ENCODE results near the gene HMGB1.

The HMGB1 gene

DNA sequence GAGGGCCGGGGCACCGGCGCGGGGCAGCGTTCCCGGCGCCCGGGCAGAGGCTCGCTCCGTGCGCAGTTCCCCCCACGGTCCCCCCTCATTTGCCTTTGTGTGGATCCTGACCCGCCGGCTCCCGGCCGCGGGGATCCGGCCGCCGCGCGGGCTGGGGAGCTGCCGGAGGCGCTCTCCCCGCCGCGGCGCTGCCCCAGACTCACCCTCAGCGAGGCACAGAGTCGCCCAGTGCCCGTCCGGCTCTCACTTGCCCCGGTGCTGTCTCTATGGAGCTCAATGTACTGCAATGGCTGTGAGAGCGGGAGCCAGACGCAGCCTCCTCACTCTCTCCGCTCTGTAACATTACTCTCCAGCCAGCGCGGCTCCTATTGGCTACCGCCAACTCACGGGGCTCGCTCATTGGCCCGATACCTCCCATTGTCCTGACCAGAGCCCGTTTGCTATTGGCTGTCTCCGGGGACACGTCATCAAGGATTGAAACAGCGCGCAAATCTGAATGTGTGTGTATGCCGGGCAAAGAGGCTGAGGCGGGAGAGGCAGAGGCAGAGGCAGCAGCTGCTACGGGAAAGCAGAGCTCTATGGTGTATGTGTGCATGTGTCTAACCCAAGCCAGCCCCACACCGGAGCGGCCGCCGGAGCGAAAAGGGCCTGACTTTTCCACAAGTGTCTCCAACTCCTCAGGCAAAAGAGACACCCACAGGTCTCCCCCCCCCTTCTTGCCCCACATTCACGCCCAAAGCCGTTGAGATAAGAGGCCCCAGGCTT lies at the start of gene HMGB1:
Gene HMGB1, minus strand, starts transcription at position 344 of the 765 bp plus-strand sequence. CDS start 2,256 bp downstream, outside the sequence.
- no peak for TF ChIP-seq ZFP30 (CRISPR knock-in tag; IDR thresholded peaks at IDR 0.05)
- no peak for TF ChIP-seq TCF4 (CRISPR knock-in tag; IDR thresholded peaks at IDR 0.05; ENCODE audit: borderline replicate concordance)
- no peak for TF ChIP-seq PPARA (CRISPR knock-in tag; IDR thresholded peaks at IDR 0.05; ENCODE audit: borderline replicate concordance)
- TF ChIP-seq GLIS3 (CRISPR knock-in tag; IDR thresholded peaks at IDR 0.05), result no peak
- no peak for TF ChIP-seq ISL1 (CRISPR knock-in tag; IDR thresholded peaks at IDR 0.05)
- TF ChIP-seq CREB5 (CRISPR knock-in tag; IDR thresholded peaks at IDR 0.05; ENCODE audit: low read depth), result no peak
- TF ChIP-seq ZFP3 (CRISPR knock-in tag; IDR thresholded peaks at IDR 0.05), result no peak
- no peak for TF ChIP-seq ZNF70 (CRISPR knock-in tag; IDR thresholded peaks at IDR 0.05)
- TF ChIP-seq OSR1 (CRISPR knock-in tag; IDR thresholded peaks at IDR 0.05), result no peak
- no peak for TF ChIP-seq ARNTL (CRISPR knock-in tag; IDR thresholded peaks at IDR 0.05; ENCODE audit: borderline replicate concordance, low read depth)
- no peak for TF ChIP-seq TOX (CRISPR knock-in tag; IDR thresholded peaks at IDR 0.05; ENCODE audit: borderline replicate concordance)
- TF ChIP-seq, protein P1, sequence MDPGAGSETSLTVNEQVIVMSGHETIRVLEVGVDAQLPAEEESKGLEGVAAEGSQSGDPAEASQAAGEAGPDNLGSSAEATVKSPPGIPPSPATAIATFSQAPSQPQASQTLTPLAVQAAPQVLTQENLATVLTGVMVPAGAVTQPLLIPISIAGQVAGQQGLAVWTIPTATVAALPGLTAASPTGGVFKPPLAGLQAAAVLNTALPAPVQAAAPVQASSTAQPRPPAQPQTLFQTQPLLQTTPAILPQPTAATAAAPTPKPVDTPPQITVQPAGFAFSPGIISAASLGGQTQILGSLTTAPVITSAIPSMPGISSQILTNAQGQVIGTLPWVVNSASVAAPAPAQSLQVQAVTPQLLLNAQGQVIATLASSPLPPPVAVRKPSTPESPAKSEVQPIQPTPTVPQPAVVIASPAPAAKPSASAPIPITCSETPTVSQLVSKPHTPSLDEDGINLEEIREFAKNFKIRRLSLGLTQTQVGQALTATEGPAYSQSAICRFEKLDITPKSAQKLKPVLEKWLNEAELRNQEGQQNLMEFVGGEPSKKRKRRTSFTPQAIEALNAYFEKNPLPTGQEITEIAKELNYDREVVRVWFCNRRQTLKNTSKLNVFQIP (CRISPR knock-in tag; IDR thresholded peaks at IDR 0.05; ENCODE audit: borderline replicate concordance, low read depth), result no peak
- peak; percentile 97 for ATAC-seq

- ATAC-seq, result no peak
- TF ChIP-seq RARB (CRISPR knock-in tag; IDR thresholded peaks at IDR 0.05) (no peak), SNAI2 (CRISPR knock-in tag; IDR thresholded peaks at IDR 0.05) (no peak), GLIS3 (CRISPR knock-in tag; IDR thresholded peaks at IDR 0.05) (no peak)
Observed at GRCh38 chr13:30510811-30511371, 45.2 kb upstream of the HMGB1 start.

GRCh38 chr13:30510091-30510490 lies 44.4 kb upstream of the HMGB1 start:
- no peak for ATAC-seq

More at GRCh38 chr13:30510091-30510490, 44.4 kb upstream of the HMGB1 start:
- TF ChIP-seq BACH2 (CRISPR knock-in tag; IDR thresholded peaks at IDR 0.05; ENCODE audit: borderline replicate concordance) (no peak), ISL1 (CRISPR knock-in tag; IDR thresholded peaks at IDR 0.05) (no peak), OSR1 (CRISPR knock-in tag; IDR thresholded peaks at IDR 0.05) (no peak), ESRRG (CRISPR knock-in tag; IDR thresholded peaks at IDR 0.05) (no peak), ZFP3 (CRISPR knock-in tag; IDR thresholded peaks at IDR 0.05) (no peak), PPARA (CRISPR knock-in tag; IDR thresholded peaks at IDR 0.05; ENCODE audit: borderline replicate concordance) (no peak), ZFP30 (CRISPR knock-in tag; IDR thresholded peaks at IDR 0.05) (no peak), ZNF8 (CRISPR knock-in tag; IDR thresholded peaks at IDR 0.05) (no peak), GLIS3 (CRISPR knock-in tag; IDR thresholded peaks at IDR 0.05) (no peak), TCF4 (CRISPR knock-in tag; IDR thresholded peaks at IDR 0.05; ENCODE audit: borderline replicate concordance) (no peak), SNAI2 (CRISPR knock-in tag; IDR thresholded peaks at IDR 0.05) (no peak), TSHZ2 (CRISPR knock-in tag; IDR thresholded peaks at IDR 0.05) (no peak), CREB5 (CRISPR knock-in tag; IDR thresholded peaks at IDR 0.05; ENCODE audit: low read depth) (no peak), TOX (CRISPR knock-in tag; IDR thresholded peaks at IDR 0.05; ENCODE audit: borderline replicate concordance) (no peak), ZC3H10 (CRISPR knock-in tag; IDR thresholded peaks at IDR 0.05) (no peak), ZNF565 (CRISPR knock-in tag; conservative IDR thresholded peaks at IDR 0.05; ENCODE audit: low read depth) (no peak)
- TF ChIP-seq, protein P2, sequence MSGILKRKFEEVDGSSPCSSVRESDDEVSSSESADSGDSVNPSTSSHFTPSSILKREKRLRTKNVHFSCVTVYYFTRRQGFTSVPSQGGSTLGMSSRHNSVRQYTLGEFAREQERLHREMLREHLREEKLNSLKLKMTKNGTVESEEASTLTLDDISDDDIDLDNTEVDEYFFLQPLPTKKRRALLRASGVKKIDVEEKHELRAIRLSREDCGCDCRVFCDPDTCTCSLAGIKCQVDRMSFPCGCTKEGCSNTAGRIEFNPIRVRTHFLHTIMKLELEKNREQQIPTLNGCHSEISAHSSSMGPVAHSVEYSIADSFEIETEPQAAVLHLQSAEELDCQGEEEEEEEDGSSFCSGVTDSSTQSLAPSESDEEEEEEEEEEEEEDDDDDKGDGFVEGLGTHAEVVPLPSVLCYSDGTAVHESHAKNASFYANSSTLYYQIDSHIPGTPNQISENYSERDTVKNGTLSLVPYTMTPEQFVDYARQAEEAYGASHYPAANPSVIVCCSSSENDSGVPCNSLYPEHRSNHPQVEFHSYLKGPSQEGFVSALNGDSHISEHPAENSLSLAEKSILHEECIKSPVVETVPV (CRISPR knock-in tag; IDR thresholded peaks at IDR 0.05), result no peak
- TF ChIP-seq, protein P1 (CRISPR knock-in tag; IDR thresholded peaks at IDR 0.05; ENCODE audit: borderline replicate concordance, low read depth), result no peak

Data from SK-N-SH treated with all-trans-retinoic acid at 6 μM for 48 hours (cell line).